HL-60 (cell line): ENCODE measurements around the gene PRIMPOL.

Experiments
- DNase-seq, 2 experiments: peaks; one replicate each; pipeline ENCODE4 v3.0.0-alpha.2; 2010 to 2020; ENCODE audit warnings: low read depth in 1 of 2, low spot score in 1 of 2
- H3K27ac ChIP-seq: fragments of 250-450 bp; sonication (Bioruptor Pico); replicated peaks from 2 replicates; pipeline ENCODE4 v1.5.1; 2020; ENCODE audit warnings: mild to moderate bottlenecking, moderate library complexity
- H3K27me3 ChIP-seq: fragments of 250-450 bp; sonication (Bioruptor Pico); 2 replicates; pipeline ENCODE4 v1.5.1; 2021; ENCODE audit warnings: mild to moderate bottlenecking, moderate library complexity; ENCODE audit not compliant: insufficient read depth, poor library complexity, severe bottlenecking
- H3K4me3 ChIP-seq: replicated peaks from 2 replicates; pipeline ENCODE4 v1.5.1; 2011; ENCODE audit warnings: mild to moderate bottlenecking, control low read depth, low read length; ENCODE audit not compliant: insufficient read depth
- CTCF ChIP-seq: IDR thresholded peaks from one replicate; pipeline ENCODE4 v1.5.1; 2011; ENCODE audit warnings: low read length, control low read depth, inconsistent platforms; ENCODE audit not compliant: insufficient read depth
- GABPA ChIP-seq: IDR thresholded peaks from 2 replicates; pipeline ENCODE4 v1.6.1; 2012; ENCODE audit warnings: low read depth
- POLR2AphosphoS5 ChIP-seq: IDR thresholded peaks from 2 replicates; pipeline ENCODE4 v1.6.1; 2012; ENCODE audit warnings: low read depth
- REST ChIP-seq: IDR thresholded peaks from 2 replicates; pipeline ENCODE4 v1.6.1; 2012; ENCODE audit warnings: low read depth; ENCODE audit not compliant: insufficient replicate concordance
- SPI1 ChIP-seq: IDR thresholded peaks from 2 replicates; pipeline ENCODE4 v1.6.1; 2012; ENCODE audit warnings: low read depth, mild to moderate bottlenecking, borderline replicate concordance

PRIMPOL gene

GRCh38 chr4:184632842-184633241 is 16.7 kb upstream of the PRIMPOL start:
- Histone ChIP-seq H3K27ac (no peak overlapping the region), H3K27me3 (no peaks in the 10 kb centered on the region), H3K4me3 (no peak overlapping the region)
- TF ChIP-seq CTCF (no peak), REST (no peak), SPI1 (no peak), POLR2AphosphoS5 (no peak), GABPA (no peak)
- DNase-seq = no peak

- no peak overlapping the region for H3K27ac ChIP-seq
- no peaks in the 10 kb centered on the region for H3K27me3 ChIP-seq
- DNase-seq = no peak
- no peak for TF ChIP-seq POLR2AphosphoS5
- TF ChIP-seq SPI1 = no peak
- no peak for TF ChIP-seq REST
- TF ChIP-seq GABPA = no peak
- TF ChIP-seq CTCF = no peak
- no peak overlapping the region for H3K4me3 ChIP-seq
These were observed 14.2 kb upstream of the PRIMPOL start for GRCh38 chr4:184635381-184635780.

GRCh38 chr4:184636144-184636543 is 13.4 kb upstream of the PRIMPOL start:
- Histone ChIP-seq H3K27ac (no peak overlapping the region), H3K27me3 (no peaks in the 10 kb centered on the region), H3K4me3 (no peak overlapping the region)
- DNase-seq = no peak
- TF ChIP-seq REST (no peak), GABPA (no peak), POLR2AphosphoS5 (no peak), SPI1 (no peak), CTCF (no peak)
